Transverse colon (tissue), 4 donors: Measurements from ENCODE around the gene FTSJ3. TPM values are rescaled to one million over a fixed set of nuclear protein-coding genes. Genes with fewer than 3 reads are reported as not detected.
"Not testable (repeated sequence)": the region's sequence is repeated elsewhere in the genome, so short reads cannot be mapped to it uniquely, and the experiment has no call there.

Source experiments
- DNase-seq: peaks from one replicate; pipeline ENCODE4 v3.0.0-alpha.2; 2019
- H3K27ac ChIP-seq, 4 donors: fragments of 200-600 bp; sonication (generic); 2 replicates each; pipeline ENCODE4 v1.5.1; 2016 to 2018; ENCODE audit warnings: inconsistent platforms in 4 of 4
- H3K27me3 ChIP-seq: fragments of 200-600 bp; sonication (generic); 2 replicates; pipeline ENCODE4 v1.5.1; 2017; ENCODE audit warnings: inconsistent platforms
- H3K36me3 ChIP-seq, 4 donors: fragments of 200-600 bp; sonication (generic); 2 replicates each; pipeline ENCODE4 v1.5.1; 2017 to 2019; ENCODE audit warnings: inconsistent platforms in 4 of 4
- H3K4me1 ChIP-seq, 4 donors: fragments of 200-600 bp; sonication (generic); 2 replicates each; pipeline ENCODE4 v1.5.1; 2017 to 2020; ENCODE audit warnings: inconsistent platforms in 4 of 4
- H3K4me3 ChIP-seq, 4 donors: fragments of 200-600 bp; sonication (generic); 1 replicate in 1 of 4; 2 replicates in 3 of 4; pipeline versions ENCODE4 v1.5.1 to v1.6.1; 2017 to 2019; ENCODE audit warnings: inconsistent platforms in 4 of 4
- H3K9me3 ChIP-seq, 2 donors: fragments of 200-600 bp; sonication (generic); 2 replicates each; pipeline ENCODE4 v1.5.1; 2017 to 2019; ENCODE audit warnings: inconsistent platforms in 2 of 2
- EP300 ChIP-seq: sonication (generic); formaldehyde crosslinking; IDR thresholded peaks from one replicate; pipeline ENCODE4 v1.6.1; 2017; ENCODE audit warnings: antibody characterized with exemption, low read depth
- POLR2A ChIP-seq: fragments of 450-650 bp; IDR thresholded peaks from one replicate; pipeline ENCODE4 v1.6.1; 2016; ENCODE audit warnings: antibody characterized with exemption, mild to moderate bottlenecking, moderate library complexity
- POLR2AphosphoS5 ChIP-seq, 3 donors: sonication (generic); formaldehyde crosslinking; IDR thresholded peaks; one replicate each; pipeline ENCODE4 v1.6.1; 2016; ENCODE audit warnings: antibody characterized with exemption in 3 of 3
- WGBS, 2 donors: methylation state at CpG; one replicate each; pipeline ENCODE4 v1.1.5; 2018; ENCODE audit warnings: low coverage in 1 of 2; 5-methylcytosine and 5-hydroxymethylcytosine counted together
- in situ Hi-C, 4 donors: fragments of 200-750 bp; cut with MboI; loops; one replicate each; pipeline versions ENCODE4 v1.15.0 to v1.15.1; 2017; ENCODE audit warnings: low sequenced_read_pairs in 3 of 4, low pct_ligation_motif_present in 1 of 4, low pct_unique_long_range_greater_than_20kb in 1 of 4
- intact Hi-C: fragments of 100-400 bp; cut with DNase I; formaldehyde crosslinking; loops from one replicate; pipeline ENCODE4 v1.15.1; 2023; ENCODE audit warnings: low total_unique reads
- total RNA-seq, 4 donors: library from RNA; depleted of rRNA; stranded (reverse); fragments of >200 nt; gene quantifications; one replicate each; pipeline ENCODE4 v1.1.0, GENCODE V29; 2016
- TF ChIP-seq, protein P1 (sequence below), 5 experiments: fragments of 200-600 bp in 3 of 5; fragments of 450-650 bp in 2 of 5; sonication (generic) in 3 of 5; IDR thresholded peaks; 1 replicate in 2 of 5; 2 replicates in 3 of 5; pipeline ENCODE4 v1.5.1; 2016 to 2017; ENCODE audit warnings: antibody characterized with exemption in 5 of 5, inconsistent platforms in 3 of 5, mild to moderate bottlenecking in 2 of 5, moderate library complexity in 1 of 5

Gene FTSJ3
- total RNA-seq, 4 donors from 2014 or later = 17.7 to 45.9 (median 34.6) TPM

DNA sequence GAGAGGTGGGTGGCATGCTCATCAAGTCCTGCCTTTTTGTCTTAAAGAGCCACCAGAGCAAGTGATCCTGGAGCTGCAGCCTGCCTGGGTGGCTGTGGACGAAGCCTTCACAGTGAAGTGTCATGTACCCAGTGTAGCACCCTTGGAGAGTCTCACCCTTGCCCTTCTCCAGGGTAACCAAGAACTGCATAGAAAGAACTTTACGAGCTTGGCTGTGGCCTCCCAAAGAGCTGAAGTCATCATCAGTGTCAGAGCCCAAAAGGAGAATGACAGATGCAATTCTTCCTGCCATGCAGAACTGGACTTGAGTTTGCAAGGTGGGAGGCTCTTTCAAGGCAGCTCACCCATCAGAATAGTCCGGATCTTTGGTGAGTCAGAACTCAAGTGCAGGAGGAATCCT, 31.8 kb upstream of the FTSJ3 start:
- in situ Hi-C loops = no loop called here
- no peak for TF ChIP-seq POLR2A
- no peak for TF ChIP-seq POLR2AphosphoS5 (IDR thresholded peaks at IDR 0.05)
- TF ChIP-seq, protein P1, sequence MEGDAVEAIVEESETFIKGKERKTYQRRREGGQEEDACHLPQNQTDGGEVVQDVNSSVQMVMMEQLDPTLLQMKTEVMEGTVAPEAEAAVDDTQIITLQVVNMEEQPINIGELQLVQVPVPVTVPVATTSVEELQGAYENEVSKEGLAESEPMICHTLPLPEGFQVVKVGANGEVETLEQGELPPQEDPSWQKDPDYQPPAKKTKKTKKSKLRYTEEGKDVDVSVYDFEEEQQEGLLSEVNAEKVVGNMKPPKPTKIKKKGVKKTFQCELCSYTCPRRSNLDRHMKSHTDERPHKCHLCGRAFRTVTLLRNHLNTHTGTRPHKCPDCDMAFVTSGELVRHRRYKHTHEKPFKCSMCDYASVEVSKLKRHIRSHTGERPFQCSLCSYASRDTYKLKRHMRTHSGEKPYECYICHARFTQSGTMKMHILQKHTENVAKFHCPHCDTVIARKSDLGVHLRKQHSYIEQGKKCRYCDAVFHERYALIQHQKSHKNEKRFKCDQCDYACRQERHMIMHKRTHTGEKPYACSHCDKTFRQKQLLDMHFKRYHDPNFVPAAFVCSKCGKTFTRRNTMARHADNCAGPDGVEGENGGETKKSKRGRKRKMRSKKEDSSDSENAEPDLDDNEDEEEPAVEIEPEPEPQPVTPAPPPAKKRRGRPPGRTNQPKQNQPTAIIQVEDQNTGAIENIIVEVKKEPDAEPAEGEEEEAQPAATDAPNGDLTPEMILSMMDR (IDR thresholded peaks at IDR 0.05) = no peak
- TF ChIP-seq EP300 = no peak
- intact Hi-C loops = no loop called here
- Histone ChIP-seq H3K27me3 (no peaks in the 10 kb centered on the region), H3K36me3 (no peaks in the 10 kb centered on the region), H3K4me3 (no peak overlapping the region), H3K27ac (no peak overlapping the region), H3K9me3 (no peaks in the 10 kb centered on the region), H3K4me1 (no peaks in the 10 kb centered on the region)
- 74% methylated on average over 3 of the region's 3 CpGs; no CpG with 5 or more reads in 1 of the 2 donors for WGBS, 2 donors
- no peak for DNase-seq

DNA sequence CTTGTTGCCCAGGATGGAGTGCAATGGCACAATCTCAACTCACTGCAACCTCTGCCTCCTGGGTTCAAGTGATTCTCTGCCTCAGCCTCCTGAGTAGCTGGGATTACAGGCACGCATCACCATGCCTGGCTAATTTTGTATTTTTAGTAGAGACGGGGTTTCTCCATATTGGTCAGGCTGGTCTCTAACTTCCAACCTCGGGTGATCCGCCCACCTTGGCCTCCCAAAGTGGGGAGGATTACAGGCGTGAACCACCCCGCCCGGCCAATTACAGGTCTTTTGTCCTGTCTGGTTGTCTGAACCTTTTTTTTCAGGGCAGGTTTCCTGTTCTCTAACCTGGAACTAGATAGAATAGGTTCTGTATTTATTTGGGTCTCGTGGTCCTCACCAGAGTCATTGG, 29.0 kb upstream of the FTSJ3 start:
- H3K9me3 ChIP-seq, H3K27ac ChIP-seq, H3K27me3 ChIP-seq, H3K4me1 ChIP-seq, H3K4me3 ChIP-seq, DNase-seq, intact Hi-C loops, in situ Hi-C loops, H3K36me3 ChIP-seq: not testable (repeated sequence)
- 79 to 86% methylated on average over 5 to 8 of the region's 8 CpGs for WGBS, 2 donors

DNA sequence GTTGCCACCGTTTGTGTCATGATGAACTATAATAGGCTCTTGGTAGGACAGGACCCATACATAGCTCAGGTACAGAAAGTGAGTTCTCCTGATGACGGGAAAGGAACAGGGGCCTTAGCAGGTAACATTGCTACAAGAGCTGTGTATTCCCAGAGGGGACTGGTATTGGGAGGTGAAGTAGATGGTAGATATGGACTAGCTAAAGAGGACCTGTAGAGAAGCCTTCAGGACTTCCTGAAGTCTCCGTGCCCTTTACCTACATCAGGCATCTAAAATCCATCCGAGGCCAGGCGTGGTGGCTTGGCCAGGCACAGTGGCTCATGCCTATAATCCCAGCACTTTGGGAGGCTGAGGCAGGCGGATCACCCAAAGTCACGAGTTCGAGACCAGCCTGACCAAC, 27.7 kb upstream of the FTSJ3 start:
- intact Hi-C loops (no loop called here), in situ Hi-C loops (no loop called here)
- no peaks in the 10 kb centered on the region for H3K4me1 ChIP-seq
- no peak for DNase-seq
- H3K4me3 ChIP-seq = no peak overlapping the region
- no peaks in the 10 kb centered on the region for H3K9me3 ChIP-seq
- TF ChIP-seq EP300 (no peak), POLR2AphosphoS5 (IDR thresholded peaks at IDR 0.05) (no peak), POLR2A (no peak)
- TF ChIP-seq, protein P1 (IDR thresholded peaks at IDR 0.05) = no peak
- no peaks in the 10 kb centered on the region for H3K36me3 ChIP-seq
- WGBS, 2 donors = 78 to 82% methylated on average over 2 to 8 of the region's 8 CpGs
- no peak overlapping the region for H3K27ac ChIP-seq
- H3K27me3 ChIP-seq = no peaks in the 10 kb centered on the region

DNA sequence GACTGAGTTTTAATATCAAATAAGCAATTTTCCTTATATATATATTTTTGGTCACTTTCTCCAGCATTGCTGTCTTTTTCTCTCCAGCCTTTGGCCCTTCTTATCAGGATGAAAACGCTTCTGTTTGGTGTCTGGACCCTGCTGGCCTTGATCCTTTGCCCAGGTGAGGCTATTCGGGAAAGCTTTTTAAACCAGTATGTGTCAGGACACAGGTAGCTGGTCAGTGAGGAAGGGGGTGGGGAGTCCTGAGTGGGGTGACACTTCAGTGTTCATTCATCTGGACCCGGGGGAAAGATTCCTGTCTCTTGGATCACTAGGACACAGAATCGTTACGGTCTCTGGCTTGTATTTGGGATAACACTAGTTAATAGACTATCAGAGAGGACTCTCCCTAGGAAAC, 27.2 kb upstream of the FTSJ3 start:
- TF ChIP-seq, protein P1 (IDR thresholded peaks at IDR 0.05) = no peak
- TF ChIP-seq EP300 = no peak
- TF ChIP-seq POLR2AphosphoS5 (IDR thresholded peaks at IDR 0.05) = no peak
- no peak for TF ChIP-seq POLR2A
- no peak overlapping the region for H3K4me3 ChIP-seq
- no peaks in the 10 kb centered on the region for H3K27me3 ChIP-seq
- H3K36me3 ChIP-seq = no peaks in the 10 kb centered on the region
- no peaks in the 10 kb centered on the region for H3K9me3 ChIP-seq
- H3K4me1 ChIP-seq = no peaks in the 10 kb centered on the region
- 58 to 85% methylated on average over 2 to 5 of the region's 5 CpGs for WGBS, 2 donors
- DNase-seq = no peak
- in situ Hi-C loops (no loop called here), intact Hi-C loops (no loop called here)
- no peak overlapping the region for H3K27ac ChIP-seq

DNA sequence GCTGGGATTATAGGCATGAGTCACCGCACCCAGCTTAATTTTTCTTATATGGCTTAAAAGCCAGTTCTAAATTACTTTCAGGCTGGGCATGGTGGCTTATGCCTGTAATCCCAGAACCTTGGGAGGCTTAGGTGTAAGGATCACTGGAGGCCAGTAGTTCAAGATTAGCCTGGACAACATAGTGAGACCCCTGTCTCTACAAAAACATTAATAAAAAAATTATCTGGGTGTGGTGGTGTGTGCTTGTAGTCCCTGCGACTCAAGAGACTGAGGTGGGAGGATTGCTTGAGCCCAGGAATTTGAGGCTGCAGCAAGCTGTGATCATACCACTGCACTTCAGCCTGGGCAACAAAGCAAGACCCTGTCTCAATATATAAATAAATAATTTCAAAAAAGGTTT, 25.8 kb upstream of the FTSJ3 start:
- in situ Hi-C loops = no loop called here
- WGBS, 2 donors = 75 to 98% methylated on average over 1 to 2 of the region's 2 CpGs

More for the DNA sequence above, 25.8 kb upstream of the FTSJ3 start:
- H3K4me3 ChIP-seq = no peak overlapping the region
- no peaks in the 10 kb centered on the region for H3K36me3 ChIP-seq
- no peaks in the 10 kb centered on the region for H3K27me3 ChIP-seq
- TF ChIP-seq POLR2AphosphoS5 (IDR thresholded peaks at IDR 0.05) (no peak), POLR2A (no peak)
- TF ChIP-seq, protein P1 (IDR thresholded peaks at IDR 0.05) = no peak
- no peaks in the 10 kb centered on the region for H3K9me3 ChIP-seq
- H3K4me1 ChIP-seq = peaks cover 0 to 12% (median 5%) of the 10 kb centered on the region in 4 donors
- intact Hi-C loops = no loop called here
- no peak overlapping the region for H3K27ac ChIP-seq
- no peak for DNase-seq
